ENCODE results near the gene MAPK10. TPM values are rescaled to one million over a fixed set of nuclear protein-coding genes. Genes with fewer than 3 reads are reported as not detected.

The MAPK10 gene
- total RNA-seq, 1 experiment from 2014 or later: 5.3 TPM

DNA sequence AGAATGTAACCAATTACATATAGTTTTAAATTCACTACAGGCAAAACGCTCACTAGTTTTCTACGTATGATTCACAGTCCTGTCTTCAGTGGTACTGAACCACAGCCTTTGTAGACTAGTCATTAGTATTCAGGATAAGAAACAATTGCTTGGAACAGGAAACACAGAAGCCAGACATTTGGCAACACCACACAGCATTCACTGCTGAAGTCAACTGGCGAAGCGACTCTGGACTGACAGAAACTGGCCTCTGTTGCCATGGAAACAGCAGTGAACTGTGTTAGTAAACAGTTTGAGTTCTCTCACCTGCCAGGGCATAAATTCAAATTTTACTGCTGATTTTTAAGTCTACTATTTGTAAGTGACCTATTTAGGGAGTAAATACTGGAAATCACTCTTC is 57.6 kb downstream of the MAPK10 start:
- Mint-ChIP-seq H3K9me3 (ENCODE audit: unreplicated experiment) (no peaks in the 10 kb centered on the region), H3K27ac (ENCODE audit: low read depth, unreplicated experiment) (no peak overlapping the region), H3K27me3 (ENCODE audit: insufficient read depth, unreplicated experiment) (no peaks in the 10 kb centered on the region), H3K4me3 (ENCODE audit: unreplicated experiment) (no peak overlapping the region), H3K4me1 (ENCODE audit: insufficient read depth, unreplicated experiment) (peaks cover 3% of the 10 kb centered on the region), H3K36me3 (ENCODE audit: insufficient read depth, unreplicated experiment) (no peaks in the 10 kb centered on the region)
- DNase-seq (ENCODE audit: unreplicated experiment): peak; percentile 8
- no TSS peak for BruUV-seq (replicated peaks)
- intact Hi-C loops (cut with micrococcal nuclease): no loop called here
- TF ChIP-seq, protein P1, sequence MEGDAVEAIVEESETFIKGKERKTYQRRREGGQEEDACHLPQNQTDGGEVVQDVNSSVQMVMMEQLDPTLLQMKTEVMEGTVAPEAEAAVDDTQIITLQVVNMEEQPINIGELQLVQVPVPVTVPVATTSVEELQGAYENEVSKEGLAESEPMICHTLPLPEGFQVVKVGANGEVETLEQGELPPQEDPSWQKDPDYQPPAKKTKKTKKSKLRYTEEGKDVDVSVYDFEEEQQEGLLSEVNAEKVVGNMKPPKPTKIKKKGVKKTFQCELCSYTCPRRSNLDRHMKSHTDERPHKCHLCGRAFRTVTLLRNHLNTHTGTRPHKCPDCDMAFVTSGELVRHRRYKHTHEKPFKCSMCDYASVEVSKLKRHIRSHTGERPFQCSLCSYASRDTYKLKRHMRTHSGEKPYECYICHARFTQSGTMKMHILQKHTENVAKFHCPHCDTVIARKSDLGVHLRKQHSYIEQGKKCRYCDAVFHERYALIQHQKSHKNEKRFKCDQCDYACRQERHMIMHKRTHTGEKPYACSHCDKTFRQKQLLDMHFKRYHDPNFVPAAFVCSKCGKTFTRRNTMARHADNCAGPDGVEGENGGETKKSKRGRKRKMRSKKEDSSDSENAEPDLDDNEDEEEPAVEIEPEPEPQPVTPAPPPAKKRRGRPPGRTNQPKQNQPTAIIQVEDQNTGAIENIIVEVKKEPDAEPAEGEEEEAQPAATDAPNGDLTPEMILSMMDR (IDR thresholded peaks at IDR 0.05; ENCODE audit: unreplicated experiment): no peak
- POLR2A ChIA-PET: no interaction called here
- CTCF ChIA-PET: no interaction called here

DNA sequence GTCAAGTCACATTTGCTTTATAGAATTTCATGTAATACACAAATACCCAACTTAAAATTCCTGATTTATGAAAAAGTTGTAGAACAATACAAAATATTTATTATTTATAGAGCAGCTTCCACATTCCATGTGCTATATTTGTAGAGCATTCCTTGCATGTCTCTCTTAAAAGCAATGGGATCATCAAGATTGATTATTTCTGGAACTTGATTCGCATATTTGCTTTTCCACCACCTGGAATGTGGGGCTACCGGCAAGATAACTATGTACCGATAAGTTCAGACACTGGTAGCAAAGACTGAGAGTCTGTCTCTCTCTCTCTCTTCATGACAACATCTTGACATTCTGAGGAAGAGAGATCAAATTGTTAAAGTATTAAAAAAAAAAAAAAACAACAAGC is 59.3 kb downstream of the MAPK10 start:
- intact Hi-C loops (cut with micrococcal nuclease): no loop called here
- TF ChIP-seq, protein P1 (IDR thresholded peaks at IDR 0.05; ENCODE audit: unreplicated experiment): no peak
- Mint-ChIP-seq H3K36me3 (ENCODE audit: insufficient read depth, unreplicated experiment) (no peaks in the 10 kb centered on the region), H3K27me3 (ENCODE audit: insufficient read depth, unreplicated experiment) (no peaks in the 10 kb centered on the region), H3K4me1 (ENCODE audit: insufficient read depth, unreplicated experiment) (no peaks in the 10 kb centered on the region), H3K27ac (ENCODE audit: low read depth, unreplicated experiment) (no peak overlapping the region), H3K4me3 (ENCODE audit: unreplicated experiment) (no peak overlapping the region), H3K9me3 (ENCODE audit: unreplicated experiment) (no peaks in the 10 kb centered on the region)
- CTCF ChIA-PET: interaction anchor here (0.8 kb wide), 1 partner anchor 58 kb away, joined by 5 read pairs; no protein-coding TSS in a partner anchor
- POLR2A ChIA-PET: no interaction called here
- no peak for DNase-seq (ENCODE audit: unreplicated experiment)
- no TSS peak for BruUV-seq (replicated peaks)

DNA sequence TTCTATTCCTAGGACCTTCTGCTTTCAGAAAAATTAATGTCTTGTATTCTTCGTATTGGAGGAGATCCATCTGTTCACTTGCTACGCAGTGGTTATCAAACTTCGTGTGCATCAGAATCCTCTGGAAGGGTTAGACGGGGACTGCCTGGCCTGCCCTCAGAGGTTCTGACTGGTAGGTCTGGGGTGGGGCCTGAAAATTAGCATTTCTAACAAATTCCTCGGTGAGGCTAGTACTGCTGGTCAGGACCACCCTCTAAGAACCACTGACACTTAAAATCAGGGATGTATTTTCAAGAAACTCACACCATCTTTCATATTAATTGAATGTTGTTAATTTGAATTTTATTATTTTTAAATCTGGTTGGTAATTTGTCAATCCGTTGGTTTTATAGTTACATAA is 63.0 kb downstream of the MAPK10 start:
- H3K36me3 Mint-ChIP-seq (ENCODE audit: insufficient read depth, unreplicated experiment): no peaks in the 10 kb centered on the region
- no peaks in the 10 kb centered on the region for H3K27me3 Mint-ChIP-seq (ENCODE audit: insufficient read depth, unreplicated experiment)
- BruUV-seq (replicated peaks): no TSS peak
- no peak overlapping the region for H3K4me3 Mint-ChIP-seq (ENCODE audit: unreplicated experiment)
- no peak for DNase-seq (ENCODE audit: unreplicated experiment)
- TF ChIP-seq, protein P1 (IDR thresholded peaks at IDR 0.05; ENCODE audit: unreplicated experiment): no peak
- ChIA-PET CTCF (no interaction called here), POLR2A (no interaction called here)
- H3K9me3 Mint-ChIP-seq (ENCODE audit: unreplicated experiment): no peaks in the 10 kb centered on the region
- no peaks in the 10 kb centered on the region for H3K4me1 Mint-ChIP-seq (ENCODE audit: insufficient read depth, unreplicated experiment)
- intact Hi-C loops (cut with micrococcal nuclease): no loop called here
- H3K27ac Mint-ChIP-seq (ENCODE audit: low read depth, unreplicated experiment): no peak overlapping the region

DNA sequence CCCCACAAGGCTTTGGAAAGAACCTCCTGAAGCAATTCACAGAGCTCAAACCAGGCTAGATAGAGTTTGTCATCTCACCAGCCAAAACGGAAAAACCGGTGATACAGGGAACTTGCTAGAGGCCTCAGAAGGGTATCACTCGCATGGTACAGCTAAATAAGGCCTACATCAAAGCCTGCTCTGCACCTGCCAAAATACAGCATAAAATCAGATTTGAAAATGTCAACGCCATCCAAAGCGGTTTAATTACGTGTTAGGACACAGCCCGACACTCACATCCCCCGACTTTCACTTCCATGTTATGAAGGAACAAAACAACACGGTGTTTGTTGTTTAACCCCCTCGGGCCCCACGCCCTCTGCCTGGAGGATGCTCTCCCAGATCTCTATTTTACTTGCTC is 65.0 kb downstream of the MAPK10 start:
- TF ChIP-seq, protein P1 (IDR thresholded peaks at IDR 0.05; ENCODE audit: unreplicated experiment): no peak
- H3K9me3 Mint-ChIP-seq (ENCODE audit: unreplicated experiment): no peaks in the 10 kb centered on the region
- no peaks in the 10 kb centered on the region for H3K27me3 Mint-ChIP-seq (ENCODE audit: insufficient read depth, unreplicated experiment)
- BruUV-seq (replicated peaks): no TSS peak
- no peaks in the 10 kb centered on the region for H3K4me1 Mint-ChIP-seq (ENCODE audit: insufficient read depth, unreplicated experiment)
- CTCF ChIA-PET: no interaction called here
- H3K27ac Mint-ChIP-seq (ENCODE audit: low read depth, unreplicated experiment): no peak overlapping the region
- H3K4me3 Mint-ChIP-seq (ENCODE audit: unreplicated experiment): no peak overlapping the region
- no peaks in the 10 kb centered on the region for H3K36me3 Mint-ChIP-seq (ENCODE audit: insufficient read depth, unreplicated experiment)
- intact Hi-C loops (cut with micrococcal nuclease): no loop called here
- no peak for DNase-seq (ENCODE audit: unreplicated experiment)
- POLR2A ChIA-PET: no interaction called here
